T-helper 2 cell (primary cell): Measurements from ENCODE around the gene ACOX1.

Source experiments
- DNase-seq, 5 experiments: peaks; one replicate each; pipeline versions ENCODE4 v3.0.0 to v3.0.0-alpha.2; 2012 to 2022
- total RNA-seq, 2 donors: gene quantifications; one replicate each; lab custom pipeline; 2026; lab: John Stamatoyannopoulos, UW

The ACOX1 gene
- 19.6 to 39.5 reads per million in 2 donors for total RNA-seq

GRCh38 chr17:75978938-75979704, at the start of gene ACOX1, which contains the start of gene TEN1:
Gene ACOX1 (minus strand): TSS chr17:75979166. CDS start chr17:75979073, 93 bp downstream.
Gene TEN1 (plus strand): TSS chr17:75979240. CDS start chr17:75986193, 6,953 bp downstream.
- peak; percentile 87 to 98 (median 93) for DNase-seq

GRCh38 chr17:76027159-76027839, 48.3 kb upstream of the ACOX1 start, which contains the start of gene EVPL:
Gene EVPL (minus strand): TSS chr17:76027306. CDS start chr17:76027198, 108 bp downstream.
- DNase-seq: no peak

- DNase-seq: no peak
Observed at GRCh38 chr17:76026714-76027158, 47.8 kb upstream of the ACOX1 start.

- DNase-seq: no peak
Observed at GRCh38 chr17:76025294-76025693, 46.3 kb upstream of the ACOX1 start.

GRCh38 chr17:76024353-76024752, 45.4 kb upstream of the ACOX1 start:
- no peak for DNase-seq

- DNase-seq: no peak
Observed at GRCh38 chr17:76023900-76024237, 44.9 kb upstream of the ACOX1 start.

GRCh38 chr17:76022973-76023899, 44.3 kb upstream of the ACOX1 start:
- DNase-seq: no peak

GRCh38 chr17:76022285-76022684, 43.3 kb upstream of the ACOX1 start:
- no peak for DNase-seq

GRCh38 chr17:76019833-76020467, 41.0 kb upstream of the ACOX1 start:
- no peak for DNase-seq

- no peak for DNase-seq
Observed at GRCh38 chr17:76018801-76019200, 39.8 kb upstream of the ACOX1 start.

GRCh38 chr17:76018340-76018680, 39.3 kb upstream of the ACOX1 start:
- DNase-seq: no peak

- DNase-seq: no peak
Observed at GRCh38 chr17:76017481-76018339, 38.7 kb upstream of the ACOX1 start.

- no peak for DNase-seq
Observed at GRCh38 chr17:76014925-76015261, 35.9 kb upstream of the ACOX1 start.

GRCh38 chr17:76014100-76014924, 35.3 kb upstream of the ACOX1 start:
- DNase-seq: peak; percentile 51 to 80 (median 64)

GRCh38 chr17:76013377-76013932, 34.5 kb upstream of the ACOX1 start:
- no peak for DNase-seq

GRCh38 chr17:76011951-76012350, 33.0 kb upstream of the ACOX1 start:
- no peak for DNase-seq

GRCh38 chr17:76009969-76010661, 31.1 kb upstream of the ACOX1 start:
- DNase-seq: no peak

- no peak for DNase-seq
Observed at GRCh38 chr17:76009447-76009846, 30.5 kb upstream of the ACOX1 start.

- no peak for DNase-seq
Observed at GRCh38 chr17:76008630-76009425, 29.9 kb upstream of the ACOX1 start.
